Measurements from ENCODE around the gene ZFPL1.
A peak's percentile ranks its signal among the peaks of the same experiment; 100 is the strongest.

The ZFPL1 gene

DNA sequence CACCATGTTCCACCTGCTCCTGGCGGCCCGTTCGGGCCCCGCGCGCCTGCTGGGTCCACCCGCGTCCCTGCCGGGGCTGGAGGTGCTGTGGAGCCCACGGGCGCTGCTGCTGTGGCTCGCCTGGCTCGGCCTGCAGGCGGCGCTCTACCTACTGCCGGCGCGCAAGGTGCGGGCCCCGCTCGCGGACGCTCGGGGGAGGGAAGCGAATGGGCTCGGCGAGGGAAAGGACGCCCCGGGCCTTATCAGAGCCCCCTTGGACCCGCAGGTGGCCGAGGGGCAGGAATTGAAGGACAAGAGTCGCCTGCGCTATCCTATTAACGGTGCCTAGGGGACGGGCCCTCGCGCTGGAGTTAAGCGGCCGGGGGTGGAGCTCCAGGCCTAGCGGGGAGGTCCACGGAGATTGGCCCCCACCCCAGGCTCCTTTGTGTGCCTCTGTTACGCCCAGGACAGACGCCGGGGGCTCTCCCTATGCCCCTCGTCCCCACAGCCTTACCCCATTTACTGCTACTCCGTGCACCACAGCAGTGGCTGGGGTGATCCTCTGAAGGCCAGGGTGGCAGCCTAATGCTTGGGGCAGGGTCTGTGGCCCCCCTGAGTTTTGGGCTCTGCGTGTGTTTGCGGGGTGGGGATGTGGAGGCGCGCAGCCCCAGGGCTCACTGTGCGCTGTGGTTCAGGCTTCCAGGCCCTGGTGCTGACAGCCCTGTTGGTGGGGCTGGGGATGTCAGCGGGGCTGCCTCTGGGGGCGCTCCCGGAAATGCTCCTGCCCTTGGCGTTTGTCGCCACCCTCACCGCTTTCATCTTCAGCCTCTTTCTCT lies 28.7 kb downstream of the ZFPL1 start:
- TF ChIP-seq MYC (IDR thresholded peaks at IDR 0.05; ENCODE audit: low read depth, low read length) = peak; percentile 45; the same call in 1 of the 2 replicates
- TF ChIP-seq, protein P1, sequence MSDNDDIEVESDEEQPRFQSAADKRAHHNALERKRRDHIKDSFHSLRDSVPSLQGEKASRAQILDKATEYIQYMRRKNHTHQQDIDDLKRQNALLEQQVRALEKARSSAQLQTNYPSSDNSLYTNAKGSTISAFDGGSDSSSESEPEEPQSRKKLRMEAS (IDR thresholded peaks at IDR 0.05; ENCODE audit: low read depth, low read length) = peak; percentile 26
- no peak for TF ChIP-seq POLR2A (IDR thresholded peaks at IDR 0.05; ENCODE audit: extremely low read depth, insufficient read length)
- TF ChIP-seq, protein P2, sequence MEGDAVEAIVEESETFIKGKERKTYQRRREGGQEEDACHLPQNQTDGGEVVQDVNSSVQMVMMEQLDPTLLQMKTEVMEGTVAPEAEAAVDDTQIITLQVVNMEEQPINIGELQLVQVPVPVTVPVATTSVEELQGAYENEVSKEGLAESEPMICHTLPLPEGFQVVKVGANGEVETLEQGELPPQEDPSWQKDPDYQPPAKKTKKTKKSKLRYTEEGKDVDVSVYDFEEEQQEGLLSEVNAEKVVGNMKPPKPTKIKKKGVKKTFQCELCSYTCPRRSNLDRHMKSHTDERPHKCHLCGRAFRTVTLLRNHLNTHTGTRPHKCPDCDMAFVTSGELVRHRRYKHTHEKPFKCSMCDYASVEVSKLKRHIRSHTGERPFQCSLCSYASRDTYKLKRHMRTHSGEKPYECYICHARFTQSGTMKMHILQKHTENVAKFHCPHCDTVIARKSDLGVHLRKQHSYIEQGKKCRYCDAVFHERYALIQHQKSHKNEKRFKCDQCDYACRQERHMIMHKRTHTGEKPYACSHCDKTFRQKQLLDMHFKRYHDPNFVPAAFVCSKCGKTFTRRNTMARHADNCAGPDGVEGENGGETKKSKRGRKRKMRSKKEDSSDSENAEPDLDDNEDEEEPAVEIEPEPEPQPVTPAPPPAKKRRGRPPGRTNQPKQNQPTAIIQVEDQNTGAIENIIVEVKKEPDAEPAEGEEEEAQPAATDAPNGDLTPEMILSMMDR (IDR thresholded peaks at IDR 0.05; ENCODE audit: low read depth, low read length) = peak; percentile 79
- DNase-seq (ENCODE audit: low read depth) = peak; percentile 74
- H3K4me3 ChIP-seq (ENCODE audit: low read depth, low read length) = peak overlapping the region; percentile 59

DNA sequence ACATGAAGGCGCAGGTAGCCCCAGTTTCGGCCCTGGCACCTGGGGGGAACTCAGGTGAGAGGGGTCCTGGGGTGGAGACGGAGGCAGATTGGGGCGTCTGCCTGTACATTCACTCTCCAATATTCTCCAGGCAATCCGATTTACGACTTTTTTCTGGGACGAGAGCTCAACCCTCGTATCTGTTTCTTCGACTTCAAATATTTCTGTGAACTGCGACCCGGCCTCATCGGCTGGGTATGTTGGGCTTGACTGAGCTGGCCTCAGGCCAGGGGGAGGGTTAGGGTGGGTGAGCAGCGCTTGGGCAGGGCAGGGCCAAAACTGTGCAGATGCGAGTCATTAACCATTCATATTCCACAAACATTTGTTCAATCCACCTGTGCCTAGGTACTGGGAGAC lies 29.3 kb downstream of the ZFPL1 start:
- H3K4me3 ChIP-seq (ENCODE audit: low read depth, low read length) = no peak overlapping the region
- TF ChIP-seq MYC (IDR thresholded peaks at IDR 0.05; ENCODE audit: low read depth, low read length) (no peak), POLR2A (IDR thresholded peaks at IDR 0.05; ENCODE audit: extremely low read depth, insufficient read length) (no peak)
- TF ChIP-seq, protein P2 (IDR thresholded peaks at IDR 0.05; ENCODE audit: low read depth, low read length) = no peak
- TF ChIP-seq, protein P1 (IDR thresholded peaks at IDR 0.05; ENCODE audit: low read depth, low read length) = no peak
- no peak for DNase-seq (ENCODE audit: low read depth)

DNA sequence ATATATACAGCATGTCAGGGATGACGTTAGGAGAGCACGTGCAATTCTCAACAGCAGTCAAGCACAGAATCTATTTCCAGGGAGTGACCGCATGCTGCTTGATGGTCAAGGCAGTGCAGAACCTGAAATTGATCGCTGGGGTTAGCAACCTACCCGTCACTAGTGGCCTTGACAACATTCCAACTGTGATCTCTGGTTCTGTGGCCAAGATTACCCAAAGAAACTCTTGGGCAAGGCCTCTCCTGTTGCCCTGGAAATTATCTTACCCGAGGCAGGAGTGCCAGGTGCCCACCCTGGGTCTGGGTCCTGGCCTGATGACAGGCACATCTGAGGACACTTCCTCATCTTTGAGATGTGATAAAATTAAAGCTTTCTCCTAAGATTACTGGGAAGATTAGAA lies 29.8 kb downstream of the ZFPL1 start:
- no peak for TF ChIP-seq POLR2A (IDR thresholded peaks at IDR 0.05; ENCODE audit: extremely low read depth, insufficient read length)
- TF ChIP-seq, protein P1 (IDR thresholded peaks at IDR 0.05; ENCODE audit: low read depth, low read length) = no peak
- no peak for TF ChIP-seq MYC (IDR thresholded peaks at IDR 0.05; ENCODE audit: low read depth, low read length)
- TF ChIP-seq, protein P2 (IDR thresholded peaks at IDR 0.05; ENCODE audit: low read depth, low read length) = no peak
- DNase-seq (ENCODE audit: low read depth) = peak; percentile 7
- no peak overlapping the region for H3K4me3 ChIP-seq (ENCODE audit: low read depth, low read length)

DNA sequence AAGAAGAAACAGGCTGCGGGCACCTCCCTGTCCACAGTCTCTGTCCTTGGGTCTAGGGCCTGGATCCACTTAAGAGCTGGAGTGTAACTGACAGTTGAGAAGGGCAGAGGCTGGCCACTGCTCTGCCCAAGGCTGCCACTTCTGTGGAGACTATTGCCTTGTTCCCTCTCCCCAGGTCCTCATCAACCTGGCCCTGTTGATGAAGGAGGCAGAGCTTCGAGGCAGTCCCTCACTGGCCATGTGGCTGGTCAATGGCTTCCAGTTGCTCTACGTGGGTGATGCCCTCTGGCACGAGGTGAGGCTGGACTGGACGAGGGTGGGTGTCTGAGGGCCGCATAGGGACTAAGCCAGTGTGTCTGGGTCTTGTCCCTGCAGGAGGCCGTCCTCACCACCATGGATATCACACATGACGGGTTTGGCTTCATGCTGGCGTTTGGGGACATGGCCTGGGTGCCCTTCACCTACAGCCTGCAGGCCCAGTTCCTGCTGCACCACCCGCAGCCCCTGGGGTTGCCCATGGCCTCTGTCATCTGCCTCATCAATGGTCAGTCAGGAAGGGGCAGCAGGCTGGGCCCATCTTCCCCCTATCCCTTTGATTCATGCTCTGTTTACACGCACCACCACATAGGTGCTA lies 30.6 kb downstream of the ZFPL1 start:
- peak; percentile 3 for TF ChIP-seq POLR2A (IDR thresholded peaks at IDR 0.05; ENCODE audit: extremely low read depth, insufficient read length)
- TF ChIP-seq, protein P1 (IDR thresholded peaks at IDR 0.05; ENCODE audit: low read depth, low read length) = no peak
- peak; percentile 11 for DNase-seq (ENCODE audit: low read depth)
- no peak overlapping the region for H3K4me3 ChIP-seq (ENCODE audit: low read depth, low read length)

DNA sequence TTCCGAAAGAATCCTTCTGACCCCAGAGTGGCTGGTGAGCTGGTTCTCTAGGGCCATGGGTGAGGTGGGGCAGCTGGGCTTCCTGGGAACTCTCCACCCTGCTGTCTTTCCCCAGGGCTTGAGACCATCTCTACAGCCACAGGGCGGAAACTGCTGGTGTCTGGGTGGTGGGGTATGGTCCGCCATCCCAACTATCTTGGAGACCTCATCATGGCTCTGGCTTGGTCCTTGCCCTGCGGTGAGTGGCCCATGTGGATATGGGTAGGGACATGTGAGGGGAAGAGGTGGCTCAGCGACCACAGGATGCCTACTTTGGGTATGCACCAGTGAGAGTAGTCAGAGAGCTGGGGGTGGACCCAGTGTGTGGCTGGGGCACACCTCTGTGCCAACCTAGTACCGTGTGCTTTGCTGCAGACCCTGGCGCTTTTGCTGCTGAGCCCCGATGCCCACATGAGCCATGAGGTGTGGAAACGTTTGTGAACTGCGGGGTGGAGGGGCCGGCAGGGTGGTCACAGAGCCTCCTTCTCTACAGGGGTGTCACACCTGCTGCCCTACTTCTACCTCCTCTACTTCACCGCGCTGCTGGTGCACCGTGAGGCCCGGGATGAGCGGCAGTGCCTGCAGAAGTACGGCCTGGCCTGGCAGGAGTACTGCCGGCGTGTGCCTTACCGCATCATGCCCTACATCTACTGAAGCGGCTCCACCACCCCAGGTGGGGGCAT lies 31.5 kb downstream of the ZFPL1 start:
- H3K4me3 ChIP-seq (ENCODE audit: low read depth, low read length) = no peak overlapping the region
- TF ChIP-seq, protein P1 (IDR thresholded peaks at IDR 0.05; ENCODE audit: low read depth, low read length) = no peak
- no peak for TF ChIP-seq MYC (IDR thresholded peaks at IDR 0.05; ENCODE audit: low read depth, low read length)
- TF ChIP-seq, protein P2 (IDR thresholded peaks at IDR 0.05; ENCODE audit: low read depth, low read length) = no peak
- peak; percentile 12 for DNase-seq (ENCODE audit: low read depth)
